Loucy (cell line): Measurements from ENCODE around the gene CCL21.

ENCODE experiments used
- H2AFZ ChIP-seq: fragments of 200-600 bp; sonication (generic); 2 replicates; pipeline ENCODE4 v1.6.0; 2016; ENCODE audit warnings: antibody characterized with exemption, mild to moderate bottlenecking, low read length, moderate library complexity
- H3F3A ChIP-seq: fragments of 200-600 bp; 2 replicates; pipeline ENCODE4 v1.6.0; 2016; ENCODE audit warnings: antibody characterized with exemption, low read depth, mild to moderate bottlenecking
- H3K27me3 ChIP-seq: fragments of 200-600 bp; sonication (generic); 2 replicates; pipeline ENCODE4 v1.6.1; 2014; ENCODE audit warnings: low read length, mild to moderate bottlenecking; ENCODE audit not compliant: insufficient read depth, poor library complexity, severe bottlenecking
- H3K36me3 ChIP-seq: fragments of 200-600 bp; sonication (generic); 2 replicates; pipeline ENCODE4 v1.6.1; 2016; ENCODE audit warnings: low read length; ENCODE audit not compliant: insufficient read depth
- H3K4me1 ChIP-seq: fragments of 200-600 bp; sonication (generic); 2 replicates; pipeline ENCODE4 v1.5.1; 2014; ENCODE audit warnings: low read length, mild to moderate bottlenecking; ENCODE audit not compliant: insufficient read depth, poor library complexity, severe bottlenecking
- H3K4me2 ChIP-seq: fragments of 200-600 bp; sonication (generic); 2 replicates; pipeline ENCODE4 v1.6.0; 2014; ENCODE audit warnings: antibody characterized with exemption, low read length, low read depth, mild to moderate bottlenecking; ENCODE audit not compliant: poor library complexity, severe bottlenecking
- H3K4me3 ChIP-seq: fragments of 200-600 bp; sonication (generic); 2 replicates; pipeline ENCODE4 v1.5.1; 2014; ENCODE audit warnings: low read length, mild to moderate bottlenecking, mixed read lengths; ENCODE audit not compliant: poor library complexity, severe bottlenecking
- H3K79me2 ChIP-seq: fragments of 200-600 bp; sonication (generic); 2 replicates; pipeline ENCODE4 v1.6.1; 2014; ENCODE audit warnings: low read length; ENCODE audit not compliant: insufficient read depth
- H3K9ac ChIP-seq: fragments of 200-600 bp; sonication (generic); 2 replicates; pipeline ENCODE4 v1.6.0; 2014; ENCODE audit warnings: mild to moderate bottlenecking, low read depth, low read length, moderate library complexity; ENCODE audit not compliant: poor library complexity, severe bottlenecking
- H3K9me2 ChIP-seq: fragments of 200-600 bp; sonication (generic); replicated peaks from 2 replicates; pipeline ENCODE4 v1.6.1; 2016; ENCODE audit warnings: low read depth, low read length, mixed read lengths
- H3K9me3 ChIP-seq: fragments of 200-600 bp; sonication (generic); 2 replicates; pipeline ENCODE4 v1.6.1; 2014; ENCODE audit warnings: mild to moderate bottlenecking, antibody characterized with exemption, low read length, low read depth; ENCODE audit not compliant: insufficient read depth
- H4K20me1 ChIP-seq: fragments of 200-600 bp; sonication (generic); 2 replicates; pipeline ENCODE4 v1.6.0; 2014; ENCODE audit warnings: antibody characterized with exemption, low read length, mild to moderate bottlenecking; ENCODE audit not compliant: insufficient read depth, poor library complexity, severe bottlenecking
- CTCF ChIP-seq: fragments of 200-600 bp; sonication (generic); conservative IDR thresholded peaks from 2 replicates; pipeline ENCODE4 v1.5.1; 2014; ENCODE audit warnings: mild to moderate bottlenecking, antibody characterized with exemption, low read length
- EZH2phosphoT487 ChIP-seq: fragments of 200-600 bp; IDR thresholded peaks from 2 replicates; pipeline ENCODE4 v1.6.1; 2018; ENCODE audit warnings: antibody characterized with exemption, mild to moderate bottlenecking, moderate library complexity, borderline replicate concordance

The CCL21 gene

GRCh38 chr9:34684145-34684544 lies 25.8 kb downstream of the CCL21 start:
- H3K36me3 ChIP-seq, result no peaks in the 10 kb centered on the region
- H3K9me2 ChIP-seq, result no peaks in the 10 kb centered on the region
- no peaks in the 10 kb centered on the region for H3K9me3 ChIP-seq
- no peaks in the 10 kb centered on the region for H4K20me1 ChIP-seq
- no peaks in the 10 kb centered on the region for H3K4me1 ChIP-seq
- no peaks in the 10 kb centered on the region for H3F3A ChIP-seq
- H3K79me2 ChIP-seq, result no peaks in the 10 kb centered on the region
- H3K27me3 ChIP-seq, result no peaks in the 10 kb centered on the region
- TF ChIP-seq EZH2phosphoT487 (no peak), CTCF (no peak)
- no peak overlapping the region for H2AFZ ChIP-seq
- no peak overlapping the region for H3K4me2 ChIP-seq
- H3K9ac ChIP-seq, result no peak overlapping the region
- no peak overlapping the region for H3K4me3 ChIP-seq

DNA sequence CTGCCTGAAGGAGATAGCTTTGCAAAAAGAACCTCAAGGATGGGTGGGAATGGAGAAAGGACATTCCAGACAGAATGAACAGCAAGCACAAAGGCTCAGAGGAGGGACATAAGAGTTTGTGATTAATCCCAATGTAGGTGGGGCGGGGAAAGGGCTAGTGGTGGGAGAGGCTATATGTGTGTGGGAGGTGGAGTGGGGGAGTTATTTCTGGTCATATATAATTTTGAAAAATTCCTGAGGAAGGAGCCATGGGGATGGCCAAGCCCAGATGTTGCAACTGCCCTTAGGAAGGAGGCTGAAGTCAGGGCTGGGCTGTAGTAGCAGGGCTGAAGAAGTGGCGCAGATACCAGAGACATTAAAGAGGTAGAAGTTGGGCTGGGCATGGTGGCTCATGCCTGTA lies 34.1 kb downstream of the CCL21 start:
- Histone ChIP-seq H3K4me1 (no peaks in the 10 kb centered on the region), H3K9me3 (no peaks in the 10 kb centered on the region), H3K9me2 (no peaks in the 10 kb centered on the region), H3K9ac (no peak overlapping the region), H4K20me1 (no peaks in the 10 kb centered on the region), H3K79me2 (no peaks in the 10 kb centered on the region), H3K36me3 (no peaks in the 10 kb centered on the region), H3F3A (no peaks in the 10 kb centered on the region), H3K4me3 (no peak overlapping the region), H2AFZ (no peak overlapping the region; the same call in 1 of the 2 replicates), H3K4me2 (no peak overlapping the region), H3K27me3 (no peaks in the 10 kb centered on the region)
- no peak for TF ChIP-seq EZH2phosphoT487
- no peak for TF ChIP-seq CTCF

- no peaks in the 10 kb centered on the region for H4K20me1 ChIP-seq
Measured at GRCh38 chr9:34675048-34675714, 34.8 kb downstream of the CCL21 start.

More at GRCh38 chr9:34675048-34675714, 34.8 kb downstream of the CCL21 start:
- H3K79me2 ChIP-seq, result no peaks in the 10 kb centered on the region
- no peak overlapping the region for H3K9ac ChIP-seq
- no peak for TF ChIP-seq EZH2phosphoT487
- peak; percentile 97 for TF ChIP-seq CTCF
- no peaks in the 10 kb centered on the region for H3K4me1 ChIP-seq
- no peaks in the 10 kb centered on the region for H3F3A ChIP-seq
- H3K27me3 ChIP-seq, result no peaks in the 10 kb centered on the region
- no peaks in the 10 kb centered on the region for H3K9me3 ChIP-seq
- H3K4me3 ChIP-seq, result no peak overlapping the region
- peak overlapping the region; percentile 71 for H2AFZ ChIP-seq
- H3K4me2 ChIP-seq, result no peak overlapping the region
- H3K36me3 ChIP-seq, result no peaks in the 10 kb centered on the region
- no peaks in the 10 kb centered on the region for H3K9me2 ChIP-seq
